Measurements from ENCODE around the gene TULP4. TPM values are rescaled to one million over a fixed set of nuclear protein-coding genes. Genes with fewer than 3 reads are reported as not detected.
"Not testable (repeated sequence)": the region's sequence is repeated elsewhere in the genome, so short reads cannot be mapped to it uniquely, and the experiment has no call there.

TULP4 gene
- total RNA-seq, 3 donors from 2014 or later, result 104 to 171 (median 112) TPM

DNA sequence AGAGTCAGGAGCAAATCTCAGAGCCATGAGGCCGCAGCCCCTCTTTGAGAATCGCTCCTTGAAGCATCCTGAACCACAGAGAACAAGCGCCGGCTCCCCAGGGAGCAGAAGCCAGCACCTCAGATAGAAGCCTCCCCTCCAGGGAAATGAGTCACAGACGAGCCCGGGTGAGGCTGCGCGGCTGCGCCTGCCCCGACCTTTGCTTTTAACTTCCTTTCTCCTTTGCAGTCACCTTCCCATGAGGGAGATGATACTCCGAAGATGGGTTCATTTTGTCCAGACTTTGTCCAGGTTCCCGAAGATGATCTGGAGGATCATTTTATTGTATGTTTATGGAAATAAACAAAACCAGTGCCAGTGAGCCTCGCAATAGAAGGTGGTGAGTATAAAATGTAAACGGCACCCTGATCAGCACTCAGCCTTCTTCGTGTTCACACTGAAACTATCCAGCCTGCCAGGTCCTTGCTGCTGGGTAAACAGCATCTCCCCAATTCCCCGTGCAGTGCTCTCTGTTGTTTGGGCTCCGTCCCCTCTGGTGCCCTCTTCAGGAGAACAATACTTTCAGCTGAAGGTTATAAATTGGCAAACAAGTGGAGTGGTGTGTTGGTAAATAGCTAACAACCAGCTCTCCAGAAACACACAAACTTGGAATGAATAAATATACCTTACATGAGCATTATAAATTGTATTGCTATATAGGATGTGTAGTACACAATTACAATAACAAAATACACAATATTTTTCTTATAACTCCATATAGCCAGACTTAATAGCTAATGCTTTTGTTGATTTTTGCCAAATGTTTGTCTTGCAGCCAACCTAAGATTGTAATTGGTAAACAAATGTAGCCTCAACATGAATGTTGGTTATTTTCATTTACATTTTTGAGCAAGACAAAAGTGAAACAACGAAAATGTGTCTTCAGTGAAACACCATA, 206.2 kb downstream of the TULP4 start:
- peak in 1 of 2 donors; percentile 29 for DNase-seq (ENCODE audit: low spot score in 2 of 2)
- peak overlapping the region; percentile 11 to 59 (median 36) for H3K4me3 ChIP-seq
- H3K9me3 ChIP-seq, result no peaks in the 10 kb centered on the region
- intact Hi-C loops (cut with DNase I; ENCODE audit: low total_unique reads), result no loop called here
- no peaks in the 10 kb centered on the region for H3K4me1 ChIP-seq
- TF ChIP-seq POLR2AphosphoS5 (IDR thresholded peaks at IDR 0.05), result no peak
- TF ChIP-seq, protein P1, sequence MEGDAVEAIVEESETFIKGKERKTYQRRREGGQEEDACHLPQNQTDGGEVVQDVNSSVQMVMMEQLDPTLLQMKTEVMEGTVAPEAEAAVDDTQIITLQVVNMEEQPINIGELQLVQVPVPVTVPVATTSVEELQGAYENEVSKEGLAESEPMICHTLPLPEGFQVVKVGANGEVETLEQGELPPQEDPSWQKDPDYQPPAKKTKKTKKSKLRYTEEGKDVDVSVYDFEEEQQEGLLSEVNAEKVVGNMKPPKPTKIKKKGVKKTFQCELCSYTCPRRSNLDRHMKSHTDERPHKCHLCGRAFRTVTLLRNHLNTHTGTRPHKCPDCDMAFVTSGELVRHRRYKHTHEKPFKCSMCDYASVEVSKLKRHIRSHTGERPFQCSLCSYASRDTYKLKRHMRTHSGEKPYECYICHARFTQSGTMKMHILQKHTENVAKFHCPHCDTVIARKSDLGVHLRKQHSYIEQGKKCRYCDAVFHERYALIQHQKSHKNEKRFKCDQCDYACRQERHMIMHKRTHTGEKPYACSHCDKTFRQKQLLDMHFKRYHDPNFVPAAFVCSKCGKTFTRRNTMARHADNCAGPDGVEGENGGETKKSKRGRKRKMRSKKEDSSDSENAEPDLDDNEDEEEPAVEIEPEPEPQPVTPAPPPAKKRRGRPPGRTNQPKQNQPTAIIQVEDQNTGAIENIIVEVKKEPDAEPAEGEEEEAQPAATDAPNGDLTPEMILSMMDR (IDR thresholded peaks at IDR 0.05), result peak in 2 of 3 donors; percentile 44 to 46
- H3K36me3 ChIP-seq, result no peaks in the 10 kb centered on the region
- no peaks in the 10 kb centered on the region for H3K27me3 ChIP-seq
- peak overlapping the region in 1 of 2 donors; percentile 57 for H3K27ac ChIP-seq

DNA sequence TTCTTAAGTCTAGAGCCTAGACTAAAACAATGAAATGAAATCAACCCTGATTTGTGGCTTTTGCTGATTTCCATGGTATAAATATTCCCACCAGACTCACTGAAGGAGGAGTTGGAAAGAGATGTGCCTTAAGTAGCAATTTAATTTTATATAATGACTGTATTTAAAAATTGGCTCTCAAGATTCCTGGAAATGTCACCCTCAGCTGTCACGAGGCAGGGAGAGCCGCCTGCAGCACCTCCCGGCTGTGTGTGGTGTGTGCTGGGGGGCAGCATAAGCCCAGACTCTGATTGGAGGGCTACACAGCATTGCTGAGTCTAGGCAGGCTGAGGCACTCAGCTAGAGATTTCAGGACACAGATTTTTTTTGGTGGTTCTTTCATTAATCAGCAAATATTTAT, 207.0 kb downstream of the TULP4 start:
- Histone ChIP-seq H3K4me3 (no peak overlapping the region), H3K9me3 (peaks cover 0 to 7% of the 10 kb centered on the region in 2 donors), H3K4me1 (no peaks in the 10 kb centered on the region), H3K27me3 (no peaks in the 10 kb centered on the region), H3K36me3 (no peaks in the 10 kb centered on the region), H3K27ac (no peak overlapping the region)
- DNase-seq (ENCODE audit: low spot score in 2 of 2), result no peak
- intact Hi-C loops (cut with DNase I; ENCODE audit: low total_unique reads), result no loop called here
- TF ChIP-seq, protein P1 (IDR thresholded peaks at IDR 0.05), result no peak
- no peak for TF ChIP-seq POLR2AphosphoS5 (IDR thresholded peaks at IDR 0.05)
- no peak for TF ChIP-seq POLR2A (IDR thresholded peaks at IDR 0.05)

DNA sequence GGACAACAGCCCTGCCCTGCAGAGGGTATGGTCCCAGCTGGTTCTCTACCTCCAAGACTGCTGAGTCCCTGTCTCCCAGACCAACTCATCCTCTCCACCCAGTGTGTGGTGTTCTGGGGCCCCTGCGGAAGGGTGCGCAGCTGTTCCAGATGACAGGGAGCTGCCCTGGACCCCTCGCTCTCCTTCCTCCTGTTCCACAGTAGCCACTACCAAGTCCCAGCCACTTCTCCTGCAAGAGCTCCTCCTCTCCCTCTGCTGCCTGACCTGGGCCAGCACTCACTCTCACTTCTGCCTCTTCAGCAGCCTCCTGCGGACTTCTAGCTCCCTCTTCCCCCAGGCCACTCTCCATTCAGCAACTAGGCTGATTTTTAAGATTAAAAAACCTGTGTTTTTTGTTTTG, 207.5 kb downstream of the TULP4 start:
- no peak overlapping the region for H3K4me3 ChIP-seq
- TF ChIP-seq, protein P1 (IDR thresholded peaks at IDR 0.05), result no peak
- TF ChIP-seq POLR2AphosphoS5 (IDR thresholded peaks at IDR 0.05) (no peak), POLR2A (IDR thresholded peaks at IDR 0.05) (no peak)
- intact Hi-C loops (cut with DNase I; ENCODE audit: low total_unique reads), result no loop called here
- no peak for DNase-seq (ENCODE audit: low spot score in 2 of 2)
- H3K9me3 ChIP-seq, result peaks cover 0 to 7% of the 10 kb centered on the region in 2 donors
- no peaks in the 10 kb centered on the region for H3K36me3 ChIP-seq
- no peak overlapping the region for H3K27ac ChIP-seq
- H3K4me1 ChIP-seq, result no peaks in the 10 kb centered on the region
- H3K27me3 ChIP-seq, result no peaks in the 10 kb centered on the region

DNA sequence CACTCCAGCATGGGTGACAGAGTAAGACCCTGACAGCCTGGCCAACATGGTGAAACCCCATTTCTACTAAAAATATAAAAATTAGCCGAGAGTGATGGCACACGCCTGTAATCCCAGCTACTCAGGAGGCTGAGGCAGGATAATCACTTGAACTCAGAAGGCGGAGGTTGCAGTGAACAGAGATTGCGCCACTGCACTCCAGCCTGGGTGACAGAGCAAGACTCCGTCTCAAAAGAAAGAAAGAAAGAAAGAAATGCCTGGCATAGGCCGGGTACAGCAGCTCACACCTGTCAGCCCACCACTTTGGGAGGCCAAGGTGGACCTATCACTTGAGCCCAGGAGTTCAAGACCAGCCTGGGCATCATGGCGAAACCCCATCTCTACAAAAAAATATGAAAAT, 208.7 kb downstream of the TULP4 start:
- H3K36me3 ChIP-seq; H3K27ac ChIP-seq; H3K27me3 ChIP-seq; H3K9me3 ChIP-seq; H3K4me3 ChIP-seq; intact Hi-C loops (cut with DNase I; ENCODE audit: low total_unique reads); H3K4me1 ChIP-seq; DNase-seq (ENCODE audit: low spot score in 2 of 2): not testable (repeated sequence)

DNA sequence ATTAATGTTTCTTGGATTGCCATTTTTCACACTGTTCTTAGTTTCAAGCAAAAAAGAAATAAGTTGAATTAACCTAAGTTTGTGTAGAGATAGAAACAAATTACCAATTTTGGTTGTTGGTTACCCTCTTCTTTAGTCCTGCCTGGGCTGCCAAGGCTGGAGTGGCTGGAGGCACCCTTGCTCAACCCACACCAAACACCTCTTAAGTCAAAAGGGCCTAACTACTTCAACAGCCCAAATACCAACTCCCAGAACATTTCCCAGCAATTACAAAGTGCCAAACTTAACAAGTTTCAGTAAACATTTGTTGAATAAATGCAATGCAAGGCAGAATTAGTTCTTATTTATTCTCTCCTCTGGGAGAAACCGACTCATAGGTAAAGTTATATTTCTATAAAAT, 209.5 kb downstream of the TULP4 start:
- peaks cover 0 to 7% of the 10 kb centered on the region in 2 donors for H3K9me3 ChIP-seq
- H3K4me3 ChIP-seq, result no peak overlapping the region
- intact Hi-C loops (cut with DNase I; ENCODE audit: low total_unique reads), result no loop called here
- TF ChIP-seq POLR2AphosphoS5 (IDR thresholded peaks at IDR 0.05) (no peak), POLR2A (IDR thresholded peaks at IDR 0.05) (no peak)
- TF ChIP-seq, protein P1 (IDR thresholded peaks at IDR 0.05), result no peak
- no peaks in the 10 kb centered on the region for H3K27me3 ChIP-seq
- no peaks in the 10 kb centered on the region for H3K36me3 ChIP-seq
- H3K4me1 ChIP-seq, result no peaks in the 10 kb centered on the region
- DNase-seq (ENCODE audit: low spot score in 2 of 2), result no peak
- H3K27ac ChIP-seq, result no peak overlapping the region
